Activated CD4-positive, alpha-beta T cell treated with anti-CD3 and anti-CD28 coated beads, Interleukin-2, amount 50 U/mL, for 16 hours (primary cell): ENCODE results near the gene ABCC10.
A peak's percentile ranks its signal among the peaks of the same experiment; 100 is the strongest.
"Not testable (repeated sequence)": the region's sequence is repeated elsewhere in the genome, so short reads cannot be mapped to it uniquely, and the experiment has no call there.

Experiments used
- DNase-seq: peaks from one replicate; pipeline ENCODE4 v3.0.0-alpha.2; 2020

The ABCC10 gene

DNA sequence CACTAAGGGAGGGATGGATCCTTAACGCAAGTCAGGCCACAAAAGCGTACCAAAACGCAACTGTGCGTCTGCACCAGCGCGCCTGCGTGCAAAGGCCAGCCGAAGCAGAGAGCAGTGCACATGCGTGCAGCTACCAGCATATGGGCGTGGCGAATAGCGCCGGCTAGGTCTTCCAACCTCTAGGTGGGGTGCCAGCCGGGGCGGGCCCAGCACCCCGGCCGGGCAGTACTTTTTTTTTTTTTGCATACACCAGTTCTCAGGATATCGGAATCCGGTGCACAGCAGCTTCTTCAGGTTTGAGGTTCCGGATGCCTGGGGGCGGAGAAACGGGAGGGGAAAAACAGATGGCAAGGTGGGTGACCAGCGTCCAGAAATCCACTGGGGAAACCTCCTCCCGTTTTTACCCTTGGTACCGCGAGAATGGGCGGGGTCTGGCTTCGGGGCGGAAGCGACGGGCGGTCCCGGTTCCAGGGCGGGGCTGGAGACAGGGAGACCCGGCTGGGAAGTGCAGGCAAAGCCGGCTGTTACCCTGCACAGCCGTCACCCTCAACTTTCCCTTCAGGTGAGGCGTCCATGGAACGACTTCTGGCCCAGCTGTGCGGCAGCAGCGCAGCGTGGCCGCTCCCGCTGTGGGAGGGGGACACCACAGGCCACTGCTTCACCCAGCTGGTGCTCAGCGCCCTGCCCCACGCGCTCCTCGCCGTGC, at the start of gene ABCC10:
ABCC10 (plus strand) TSS at position 136 of the 706 bp plus-strand sequence; CDS start at position 574, 438 bp downstream.
- peak; percentile 96 for DNase-seq

- no peak for DNase-seq
Measured at GRCh38 chr6:43377710-43378229, 49.6 kb upstream of the ABCC10 start.

DNA sequence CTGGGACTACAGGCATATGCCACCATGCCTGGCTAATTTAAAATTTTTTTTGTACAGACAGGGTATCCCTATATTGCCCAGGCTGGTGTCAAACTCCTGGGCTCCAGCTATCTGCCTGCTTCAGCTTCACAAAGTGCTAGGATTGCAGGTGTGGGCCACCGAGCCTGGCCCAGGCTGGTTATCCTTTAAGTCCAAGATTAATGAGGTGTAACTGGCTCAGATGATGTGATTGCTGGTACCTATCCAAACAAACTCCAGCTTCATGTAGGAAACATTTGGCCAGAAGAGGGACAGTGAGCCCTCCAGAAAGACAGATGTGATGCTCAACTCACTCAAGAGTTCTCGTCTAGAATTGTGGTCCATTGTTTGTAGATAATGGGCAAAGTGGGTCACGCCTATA, 48.7 kb upstream of the ABCC10 start:
- no peak for DNase-seq

GRCh38 chr6:43380858-43381257, 46.5 kb upstream of the ABCC10 start:
- DNase-seq, result not testable (repeated sequence)

- DNase-seq, result no peak
Measured at GRCh38 chr6:43383021-43383667, 44.2 kb upstream of the ABCC10 start.

DNA sequence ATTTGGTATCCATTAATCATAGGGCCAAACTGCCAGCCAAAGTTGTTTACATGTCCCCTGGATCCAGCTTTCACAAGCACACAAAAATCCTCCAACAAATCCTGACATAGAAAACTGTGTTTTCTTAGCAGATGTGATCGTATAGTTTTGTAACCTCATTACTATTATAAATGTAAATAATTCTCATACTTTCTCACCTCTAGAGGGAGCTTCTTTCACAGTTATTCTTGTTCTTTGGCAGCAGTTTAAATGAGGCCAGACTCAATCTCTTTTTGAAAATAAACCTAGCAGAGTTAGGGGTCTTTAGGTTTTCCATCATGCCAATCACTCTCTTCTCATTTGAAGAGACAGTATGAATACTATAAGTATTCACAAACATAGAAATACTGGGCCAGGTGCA, 40.8 kb upstream of the ABCC10 start:
- DNase-seq, result no peak

DNA sequence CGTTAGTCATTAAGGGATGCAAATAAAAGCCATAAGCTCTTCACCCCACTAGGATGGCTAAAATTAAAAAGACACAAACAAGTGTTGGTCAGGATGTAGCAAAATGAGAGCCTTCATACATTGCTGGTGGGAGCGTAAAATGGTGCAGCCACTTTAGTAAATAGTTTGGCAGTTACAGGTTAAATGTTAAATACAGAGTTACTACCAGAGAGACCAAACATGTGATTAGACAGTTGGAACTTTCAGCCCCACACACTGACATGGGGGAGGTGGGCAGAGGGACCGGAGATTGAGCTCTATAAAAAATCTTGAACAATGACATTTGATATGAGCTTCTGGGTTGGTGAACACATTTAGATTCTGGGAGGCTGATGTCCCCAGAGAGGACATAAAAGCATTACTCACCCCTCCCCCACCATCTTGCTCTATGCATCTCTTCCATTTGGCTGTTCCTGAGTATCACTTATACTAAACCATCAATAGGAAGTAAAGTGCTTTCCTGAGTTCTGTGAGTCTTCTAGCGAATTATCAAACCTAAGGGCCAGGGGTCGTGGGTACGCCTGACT, 37.5 kb upstream of the ABCC10 start:
- no peak for DNase-seq

- not testable (repeated sequence) for DNase-seq
Measured at GRCh38 chr6:43390753-43391439, 36.4 kb upstream of the ABCC10 start.

- DNase-seq, result peak; percentile 51
Measured at GRCh38 chr6:43391440-43392031, 35.8 kb upstream of the ABCC10 start.

GRCh38 chr6:43393133-43393532, 34.2 kb upstream of the ABCC10 start:
- DNase-seq, result not testable (repeated sequence)

DNA sequence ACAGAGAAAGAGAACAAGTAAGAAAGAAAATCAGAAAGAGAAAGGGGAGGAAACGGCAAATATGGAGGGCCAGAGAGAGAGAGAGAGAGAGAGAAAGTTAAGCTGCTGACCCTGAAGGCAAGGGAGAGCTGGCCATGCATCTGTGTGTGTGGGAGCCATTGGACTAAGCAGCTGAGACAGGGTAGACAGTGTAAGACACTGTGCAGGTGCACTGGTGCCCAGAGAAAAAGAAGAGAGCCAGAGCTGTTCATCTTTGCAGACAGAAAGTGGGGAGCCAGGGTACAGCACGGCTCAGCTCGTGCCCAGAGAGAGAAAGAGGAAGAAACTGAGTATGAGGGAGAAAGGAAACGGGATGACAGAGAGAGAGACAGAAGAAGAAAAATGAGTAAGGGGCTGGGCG, 33.7 kb upstream of the ABCC10 start:
- DNase-seq, result no peak

GRCh38 chr6:43394982-43395381, 32.4 kb upstream of the ABCC10 start:
- no peak for DNase-seq

GRCh38 chr6:43395776-43396175, 31.6 kb upstream of the ABCC10 start:
- no peak for DNase-seq

DNA sequence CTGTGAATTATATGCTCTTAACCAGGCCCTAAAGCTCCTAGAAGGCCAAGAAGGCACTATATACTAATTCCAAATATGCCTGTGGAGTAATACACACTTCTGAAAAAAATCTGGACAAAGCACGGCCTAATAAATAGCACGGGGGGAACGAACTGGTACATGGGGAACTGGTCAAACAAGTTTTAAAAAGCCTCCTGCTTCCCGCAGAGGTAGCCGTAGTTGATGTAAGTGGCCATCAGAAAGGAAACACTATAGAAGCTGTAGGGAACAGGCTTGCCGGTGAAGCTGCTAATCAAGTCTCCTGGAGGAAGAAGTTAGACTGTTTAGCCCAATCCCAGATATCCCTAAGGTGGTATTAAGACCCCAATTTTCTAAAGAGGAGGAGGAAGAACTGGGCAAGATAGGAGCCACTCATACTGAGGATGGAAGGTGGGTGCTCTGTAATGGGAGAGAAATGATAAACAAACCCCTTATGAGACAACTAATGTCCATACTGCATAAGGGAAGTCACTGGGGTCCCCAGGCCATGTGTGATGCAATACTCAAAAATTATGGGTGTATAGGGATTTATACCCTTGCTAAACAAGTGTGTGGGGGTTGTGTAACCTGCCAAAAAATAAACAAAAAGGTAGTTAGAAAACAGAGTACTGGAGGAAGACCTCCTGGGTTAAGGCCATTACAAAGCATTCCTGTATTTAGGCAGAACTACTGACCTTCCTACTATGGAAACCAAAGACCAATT, 30.8 kb upstream of the ABCC10 start:
- no peak for DNase-seq

DNA sequence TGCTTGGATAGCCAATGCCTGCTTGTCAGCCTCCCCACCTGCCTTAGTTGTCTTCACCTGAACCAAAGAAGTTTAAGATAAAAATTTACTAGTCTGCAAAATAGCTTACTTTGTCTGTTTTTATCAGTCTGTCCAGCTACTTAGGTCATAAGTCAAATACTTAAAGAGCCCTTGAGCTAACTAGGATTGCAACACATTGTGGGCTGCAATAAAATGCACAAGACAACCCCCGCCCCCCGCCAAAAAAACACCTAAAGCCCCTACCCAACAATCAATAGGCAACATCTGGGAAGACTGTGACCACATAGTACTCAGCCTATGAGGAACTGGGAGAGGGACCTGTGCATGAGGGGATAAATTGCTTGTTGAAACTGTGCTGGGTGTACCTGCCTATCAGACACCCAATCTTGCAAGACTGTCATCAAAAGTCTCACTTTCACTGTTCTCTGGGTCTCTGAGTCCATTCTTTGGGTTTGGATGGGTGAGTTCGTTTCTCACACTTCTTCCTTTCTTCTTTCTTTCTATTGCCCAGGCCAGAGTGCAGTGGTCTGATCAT, 27.3 kb upstream of the ABCC10 start:
- no peak for DNase-seq

- no peak for DNase-seq
Measured at GRCh38 chr6:43401730-43402129, 25.6 kb upstream of the ABCC10 start.

GRCh38 chr6:43402820-43403219, 24.5 kb upstream of the ABCC10 start:
- no peak for DNase-seq

DNA sequence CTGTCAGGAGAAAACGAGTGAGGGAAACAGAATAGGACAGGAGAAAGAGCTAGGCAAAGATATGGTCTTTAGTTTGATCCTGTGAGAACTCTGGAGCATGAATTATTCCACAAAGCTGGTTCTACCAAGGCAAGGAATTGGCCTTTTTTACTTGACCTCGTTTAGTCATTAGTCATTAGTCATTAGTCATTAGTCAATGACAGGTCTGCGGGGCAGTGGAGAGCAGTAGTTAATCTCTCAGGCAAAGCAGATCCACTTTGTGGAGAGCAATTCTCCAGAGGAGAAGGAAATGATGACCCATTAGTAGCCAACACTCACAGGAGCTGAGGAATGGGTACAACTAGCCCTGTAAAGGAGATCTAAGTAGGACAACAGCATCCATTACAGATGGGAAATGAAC, 22.0 kb upstream of the ABCC10 start:
- no peak for DNase-seq

DNA sequence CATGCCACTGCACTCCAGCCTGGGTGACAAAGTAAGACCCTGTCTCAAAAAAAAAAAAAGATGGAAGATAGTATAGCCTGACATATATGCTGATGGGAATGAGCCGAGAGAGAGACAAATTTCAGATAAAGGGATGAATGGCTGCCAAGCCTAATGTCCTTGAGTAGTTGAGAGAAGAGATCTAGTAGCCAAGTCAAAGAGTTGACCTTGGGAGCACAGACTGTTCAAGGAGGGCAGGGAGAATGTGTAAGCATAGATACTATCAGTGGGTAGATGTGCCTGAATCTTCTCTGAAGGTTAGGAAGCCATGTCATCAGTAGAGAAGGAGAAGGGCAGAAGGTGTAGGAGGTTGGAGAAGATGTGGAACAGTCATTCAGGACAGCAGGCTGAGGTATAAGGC, 20.0 kb upstream of the ABCC10 start:
- no peak for DNase-seq

DNA sequence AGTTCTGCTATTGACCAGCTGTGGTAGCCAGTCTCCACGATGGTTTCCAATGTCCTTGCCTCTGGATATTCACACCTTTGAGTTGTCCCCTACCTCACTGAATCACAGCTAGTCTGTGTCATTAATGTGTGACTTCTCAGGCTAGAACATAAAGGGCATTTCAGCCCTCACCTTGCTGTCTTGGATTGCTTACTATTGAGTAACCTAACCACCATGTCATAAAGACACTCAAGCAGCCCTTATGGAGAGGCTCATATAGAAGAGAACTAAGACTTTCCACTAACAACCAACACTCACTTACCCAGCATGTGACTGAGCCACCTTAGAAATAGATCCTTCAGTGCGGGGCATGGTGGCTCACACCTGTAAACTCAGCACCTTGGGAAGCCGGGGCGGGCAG, 19.1 kb upstream of the ABCC10 start:
- no peak for DNase-seq

DNA sequence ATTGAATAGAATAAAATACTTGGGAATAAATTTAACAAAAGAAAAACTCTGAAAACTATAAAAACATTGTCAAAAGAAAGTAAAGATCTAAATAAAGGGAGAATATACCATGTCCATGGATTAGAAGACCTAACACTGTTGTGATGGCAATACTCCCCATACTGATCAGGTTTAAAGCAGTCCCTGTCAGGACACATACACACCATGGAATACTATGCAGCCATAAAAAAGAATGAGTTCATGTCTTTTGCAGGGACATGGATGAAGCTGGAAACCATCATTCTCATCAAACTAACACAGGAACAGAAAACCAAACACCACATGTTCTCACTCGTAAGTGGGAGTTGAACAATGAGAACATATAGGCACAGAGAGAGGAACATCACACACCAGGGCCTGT, 16.6 kb upstream of the ABCC10 start:
- not testable (repeated sequence) for DNase-seq

DNA sequence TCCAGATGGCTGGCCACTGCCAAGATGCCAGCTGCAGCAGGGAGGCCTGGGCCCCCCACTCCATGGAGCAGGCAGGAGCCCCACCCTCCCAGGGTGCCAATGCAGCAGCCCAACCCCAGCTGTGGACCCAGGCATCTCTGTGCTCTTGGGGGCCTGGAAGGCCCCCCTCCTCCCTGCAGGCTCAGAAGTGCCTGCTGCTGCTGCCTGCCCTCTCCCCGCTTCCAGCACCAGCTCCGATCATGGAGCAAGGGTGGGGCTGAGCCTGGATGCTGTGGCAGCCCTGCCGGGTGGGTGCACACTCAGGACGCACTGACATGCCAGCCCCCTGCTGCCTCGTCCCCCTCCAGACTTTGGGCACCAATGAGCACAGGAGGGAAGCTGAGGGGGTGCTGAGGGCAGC, 14.8 kb upstream of the ABCC10 start:
- DNase-seq, result no peak
